ENCODE data around the gene DRAXIN.

The DRAXIN gene

GRCh38 chr1:11691302-11691914, at the start of gene DRAXIN:
Gene DRAXIN, plus strand, starts transcription at chr1:11691710. Its CDS starts 14,549 bp downstream, at chr1:11706259.
- DNase-seq (ENCODE audit: low spot score), result no peak

GRCh38 chr1:11641776-11642305, 49.7 kb upstream of the DRAXIN start:
- no peak for DNase-seq (ENCODE audit: low spot score)

- peak; percentile 91 for DNase-seq (ENCODE audit: low spot score)
Observed at GRCh38 chr1:11642418-11643017, 49.0 kb upstream of the DRAXIN start.

- no peak for DNase-seq (ENCODE audit: low spot score)
Observed at GRCh38 chr1:11643782-11644181, 47.7 kb upstream of the DRAXIN start.

- no peak for DNase-seq (ENCODE audit: low spot score)
Observed at GRCh38 chr1:11645270-11645669, 46.2 kb upstream of the DRAXIN start.

- DNase-seq (ENCODE audit: low spot score), result peak; percentile 85
Observed at GRCh38 chr1:11645670-11646265, 45.7 kb upstream of the DRAXIN start.

GRCh38 chr1:11646317-11646716, 45.2 kb upstream of the DRAXIN start:
- DNase-seq (ENCODE audit: low spot score), result no peak

GRCh38 chr1:11647333-11647732, 44.2 kb upstream of the DRAXIN start:
- DNase-seq (ENCODE audit: low spot score), result no peak

- no peak for DNase-seq (ENCODE audit: low spot score)
Observed at GRCh38 chr1:11648039-11648438, 43.5 kb upstream of the DRAXIN start.

GRCh38 chr1:11648732-11649158, 42.8 kb upstream of the DRAXIN start:
- DNase-seq (ENCODE audit: low spot score), result peak; percentile 46

GRCh38 chr1:11649237-11649623, 42.3 kb upstream of the DRAXIN start:
- DNase-seq (ENCODE audit: low spot score), result no peak

- no peak for DNase-seq (ENCODE audit: low spot score)
Observed at GRCh38 chr1:11649624-11650330, 41.7 kb upstream of the DRAXIN start.

- peak; percentile 86 for DNase-seq (ENCODE audit: low spot score)
Observed at GRCh38 chr1:11650331-11650991, 41.0 kb upstream of the DRAXIN start.

- no peak for DNase-seq (ENCODE audit: low spot score)
Observed at GRCh38 chr1:11651017-11651416, 40.5 kb upstream of the DRAXIN start.

GRCh38 chr1:11652203-11652780, 39.2 kb upstream of the DRAXIN start:
- no peak for DNase-seq (ENCODE audit: low spot score)

- no peak for DNase-seq (ENCODE audit: low spot score)
Observed at GRCh38 chr1:11653101-11653860, 38.2 kb upstream of the DRAXIN start.

- DNase-seq (ENCODE audit: low spot score), result no peak
Observed at GRCh38 chr1:11653861-11654136, 37.7 kb upstream of the DRAXIN start.

- peak; percentile 87 for DNase-seq (ENCODE audit: low spot score)
Observed at GRCh38 chr1:11654137-11654938, 37.2 kb upstream of the DRAXIN start, which contains the start of the genes FBXO2 and FBXO44. Gene FBXO2, minus strand, starts transcription at chr1:11654429. Its CDS starts 89 bp downstream, at chr1:11654340. Gene FBXO44, plus strand, starts transcription at chr1:11654877. Its CDS starts 959 bp downstream, at chr1:11655836.

- DNase-seq (ENCODE audit: low spot score), result peak; percentile 32
Observed at GRCh38 chr1:11654939-11655808, 36.3 kb upstream of the DRAXIN start.

Data from GM03348 (cell line).